Measurements from ENCODE around the gene TTC8.

- TF ChIP-seq CTCF (conservative IDR thresholded peaks at IDR 0.05), result no peak
- TF ChIP-seq ZFX (IDR thresholded peaks at IDR 0.05), result no peak
These were observed 28.7 kb downstream of the TTC8 start for GRCh38 chr14:88853129-88853528.

Data from C4-2B (cell line).